GM18951 (cell line): Measurements from ENCODE around the gene PTPRO.

Experiments
- POLR2A ChIP-seq: IDR thresholded peaks from 4 replicates; pipeline ENCODE4 v1.6.1; 2011; ENCODE audit warnings: mild to moderate bottlenecking; ENCODE audit not compliant: insufficient read length, insufficient read depth; ENCODE audit errors: extremely low read depth
- in situ Hi-C: fragments of 300-500 bp; cut with MboI; formaldehyde crosslinking; loops from one replicate; pipeline ENCODE4 v1.12.0; 2022; ENCODE audit warnings: low sequenced_read_pairs, mixed read lengths, inconsistent platforms; ENCODE audit not compliant: unreplicated experiment

Gene PTPRO

GRCh38 chr12:15323480-15323879, 1.2 kb downstream of the PTPRO start:
- TF ChIP-seq POLR2A, result no peak
- in situ Hi-C loops, result no loop called here

GRCh38 chr12:15329891-15330290, 7.6 kb downstream of the PTPRO start:
- no peak for TF ChIP-seq POLR2A
- in situ Hi-C loops, result no loop called here

- no peak for TF ChIP-seq POLR2A
- in situ Hi-C loops, result no loop called here
These were observed 11.9 kb downstream of the PTPRO start for GRCh38 chr12:15334225-15334624.

- in situ Hi-C loops, result no loop called here
- TF ChIP-seq POLR2A, result no peak
These were observed 13.7 kb downstream of the PTPRO start for GRCh38 chr12:15335959-15336358.

- in situ Hi-C loops, result no loop called here
These were observed 14.7 kb downstream of the PTPRO start for GRCh38 chr12:15336768-15337553.

GRCh38 chr12:15341371-15341770, 19.1 kb downstream of the PTPRO start:
- in situ Hi-C loops, result no loop called here
- no peak for TF ChIP-seq POLR2A

More at GRCh38 chr12:15336768-15337553, 14.7 kb downstream of the PTPRO start:
- TF ChIP-seq POLR2A, result no peak

- in situ Hi-C loops, result no loop called here
- no peak for TF ChIP-seq POLR2A
These were observed 22.3 kb downstream of the PTPRO start for GRCh38 chr12:15344561-15344960.

- TF ChIP-seq POLR2A, result no peak
- in situ Hi-C loops, result no loop called here
These were observed 24.2 kb downstream of the PTPRO start for GRCh38 chr12:15346488-15346887.

- TF ChIP-seq POLR2A, result no peak
These were observed 28.3 kb downstream of the PTPRO start for GRCh38 chr12:15350643-15351042.

GRCh38 chr12:15355766-15356165, 33.5 kb downstream of the PTPRO start:
- no peak for TF ChIP-seq POLR2A
- in situ Hi-C loops, result no loop called here

More at GRCh38 chr12:15350643-15351042, 28.3 kb downstream of the PTPRO start:
- in situ Hi-C loops, result no loop called here

GRCh38 chr12:15356951-15357364, 34.6 kb downstream of the PTPRO start:
- in situ Hi-C loops, result no loop called here

GRCh38 chr12:15364221-15365160, 42.2 kb downstream of the PTPRO start:
- no peak for TF ChIP-seq POLR2A
- in situ Hi-C loops, result no loop called here

More at GRCh38 chr12:15356951-15357364, 34.6 kb downstream of the PTPRO start:
- no peak for TF ChIP-seq POLR2A

GRCh38 chr12:15368812-15369211, 46.5 kb downstream of the PTPRO start:
- in situ Hi-C loops, result no loop called here
- no peak for TF ChIP-seq POLR2A
